ENCODE results near the gene GET4.
A peak's percentile ranks its signal among the peaks of the same experiment; 100 is the strongest.

Gene GET4

DNA sequence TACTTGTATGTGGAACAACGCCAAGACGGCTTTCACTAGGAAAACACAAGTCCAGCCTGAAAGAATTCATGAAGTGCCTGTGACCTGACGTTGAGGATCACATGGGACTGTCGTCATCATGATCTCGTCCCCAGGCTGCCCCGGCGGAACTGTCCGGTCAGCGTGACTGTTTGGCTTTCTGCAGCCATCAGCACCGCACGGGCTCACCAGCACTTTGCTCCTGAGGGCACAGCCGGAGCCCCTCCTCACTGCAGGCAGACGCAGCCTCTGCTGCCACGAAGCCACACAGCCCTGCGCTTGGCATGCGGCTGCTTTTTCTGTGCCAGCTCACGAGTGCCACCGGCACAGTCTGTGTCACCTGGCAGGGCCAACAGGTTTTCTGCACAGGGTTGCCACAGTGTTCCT is 9.4 kb upstream of the GET4 start:
- peak in 5 of 10 donors; percentile 46 to 86 (median 75) for DNase-seq
- intact Hi-C loops (cut with DNase I), result loop anchor here (10.0 kb wide), 1 partner anchor 552 kb away; no protein-coding TSS in a partner anchor

DNA sequence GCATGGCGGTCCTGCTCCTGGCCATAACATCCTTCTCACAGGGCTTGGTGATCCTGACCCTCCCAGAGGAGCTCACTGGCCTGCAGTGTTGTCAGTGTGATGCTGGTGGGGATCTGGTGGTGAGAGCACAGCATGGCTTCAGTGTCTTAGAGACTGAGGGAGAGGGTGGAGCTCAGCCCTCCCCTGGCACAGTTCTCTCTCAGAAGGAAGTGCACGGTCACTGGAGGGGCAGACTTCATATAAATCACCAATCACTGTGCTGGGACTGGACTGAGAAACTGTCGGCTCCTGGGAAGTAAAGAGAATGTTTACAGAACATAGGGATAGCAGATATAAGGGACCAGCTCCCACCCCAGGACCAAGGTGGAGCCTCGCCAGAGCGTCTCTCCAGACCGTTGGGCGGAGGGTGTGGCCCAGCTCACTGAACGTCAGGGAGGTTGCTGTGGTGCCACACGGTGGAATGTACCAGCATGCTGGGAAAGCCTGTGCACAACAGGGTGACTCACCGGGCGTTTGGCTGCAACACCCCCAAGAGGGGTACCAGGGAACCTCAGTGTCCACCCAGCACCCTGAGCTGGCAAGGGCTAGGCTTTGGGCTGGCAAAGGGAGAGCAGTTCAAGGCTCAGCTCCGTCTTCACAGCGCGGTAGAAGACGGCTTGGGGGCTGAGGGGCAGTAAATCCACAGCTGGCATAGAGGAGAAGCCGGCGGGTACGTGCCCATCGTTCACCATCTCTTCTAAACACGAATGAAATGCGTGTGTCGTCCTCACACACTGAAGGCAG is 8.8 kb upstream of the GET4 start:
- intact Hi-C loops (cut with DNase I), result loop anchor here (10.0 kb wide), 1 partner anchor 553 kb away; no protein-coding TSS in a partner anchor
- DNase-seq, result peak in 4 of 10 donors; percentile 67 to 92 (median 84)

GRCh38 chr7:868189-868486 is 8.2 kb upstream of the GET4 start:
- intact Hi-C loops (cut with DNase I), result loop anchor here (10.0 kb wide), 1 partner anchor 553 kb away; no protein-coding TSS in a partner anchor
- DNase-seq, result peak in 2 of 10 donors; percentile 82 to 91

DNA sequence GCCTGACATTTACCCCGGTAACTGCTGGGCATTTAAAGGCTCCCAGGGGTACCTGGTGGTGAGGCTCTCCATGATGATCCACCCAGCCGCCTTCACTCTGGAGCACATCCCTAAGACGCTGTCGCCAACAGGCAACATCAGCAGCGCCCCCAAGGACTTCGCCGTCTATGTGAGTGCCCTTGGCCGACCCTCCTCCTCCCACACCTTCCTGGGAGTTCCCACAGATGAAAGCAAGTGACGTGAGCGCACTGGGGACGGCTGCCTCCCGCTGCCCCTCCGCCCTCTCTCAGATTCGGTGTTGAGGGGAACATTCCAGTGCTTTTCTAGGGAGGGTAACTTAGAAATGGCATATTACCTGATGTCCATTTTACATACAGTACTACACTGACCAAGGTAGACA is 7.0 kb upstream of the GET4 start:
- DNase-seq, result peak in 1 of 10 donors; percentile 40
- intact Hi-C loops (cut with DNase I), result loop anchor here (10.0 kb wide), 1 partner anchor 555 kb away; no protein-coding TSS in a partner anchor

- intact Hi-C loops (cut with DNase I), result loop anchor here (2.0 kb wide), 1 partner anchor 55 kb away; no protein-coding TSS in a partner anchor
- DNase-seq, result peak in 1 of 10 donors; percentile 25
These were observed 4.3 kb upstream of the GET4 start for GRCh38 chr7:871900-872537.

- DNase-seq, result peak in 2 of 10 donors; percentile 40 to 61
- intact Hi-C loops (cut with DNase I), result loop anchor here (1.0 to 2.0 kb wide), 2 partner anchors 56 to 86 kb away; no protein-coding TSS in a partner anchor
These were observed 3.7 kb upstream of the GET4 start for GRCh38 chr7:872685-873084.

- intact Hi-C loops (cut with DNase I), result loop anchor here (1.0 to 2.0 kb wide), 2 partner anchors 57 to 87 kb away; no protein-coding TSS in a partner anchor
These were observed 2.9 kb upstream of the GET4 start for GRCh38 chr7:873367-874002.

DNA sequence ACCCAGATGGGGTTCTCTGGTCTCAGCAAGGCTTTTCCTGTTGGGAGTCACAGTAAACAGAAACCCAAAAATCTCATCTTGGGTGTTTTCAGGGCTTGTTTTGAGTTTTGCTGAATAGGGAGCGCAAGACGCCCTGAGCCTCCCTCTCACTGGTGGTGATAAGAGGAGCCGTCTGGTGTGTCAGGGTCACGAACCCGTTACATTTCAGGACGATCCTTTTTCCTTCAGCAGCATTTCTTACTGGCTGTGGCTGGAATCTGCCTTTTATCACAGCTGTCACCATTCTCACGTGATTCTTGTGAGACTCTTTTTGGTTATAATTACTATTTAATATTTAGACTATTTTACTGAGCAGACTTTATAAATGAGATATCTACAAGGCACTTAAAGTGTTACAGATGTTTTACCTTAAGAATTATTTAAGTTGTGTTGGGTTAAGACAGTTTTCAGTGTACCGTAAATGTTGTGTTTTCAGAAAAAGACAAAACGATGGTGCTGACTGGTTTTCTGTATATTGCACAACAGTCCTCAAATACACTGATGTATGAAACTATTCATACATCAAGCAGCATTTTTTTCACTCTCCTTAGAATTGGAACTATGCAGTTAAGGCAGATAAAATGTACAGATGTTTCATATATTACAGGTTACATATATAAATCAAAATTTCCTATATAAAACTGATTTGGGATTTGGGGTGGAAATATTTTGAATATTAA is 2.2 kb upstream of the GET4 start:
- intact Hi-C loops (cut with DNase I), result no loop called here

More at GRCh38 chr7:873367-874002, 2.9 kb upstream of the GET4 start:
- DNase-seq, result peak; percentile 61 to 97 (median 78)

DNA sequence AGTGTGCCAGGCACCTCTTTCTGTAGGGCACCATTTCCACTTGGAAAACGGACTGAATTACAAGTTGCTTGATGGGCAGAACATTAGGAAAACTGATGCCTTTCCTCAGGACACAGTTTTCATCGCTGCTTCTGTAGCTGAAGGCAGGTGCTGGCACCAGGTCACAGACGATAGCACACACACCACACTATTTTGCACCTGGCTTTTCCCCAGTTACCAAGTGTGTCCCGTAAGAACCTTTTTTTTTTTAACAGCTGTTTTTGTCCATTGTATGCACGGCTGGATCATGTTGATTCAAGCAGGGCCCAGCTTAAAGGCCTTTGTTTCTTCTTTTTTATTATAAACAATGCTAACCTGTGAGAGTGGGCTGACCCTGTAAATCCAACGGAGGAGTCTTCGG is 1.3 kb upstream of the GET4 start:
- intact Hi-C loops (cut with DNase I), result no loop called here
- DNase-seq, result peak in 1 of 10 donors; percentile 13

More for the DNA sequence above, 2.2 kb upstream of the GET4 start:
- peak in 1 of 10 donors; percentile 10 for DNase-seq

GRCh38 chr7:875476-876076 is 778 bp upstream of the GET4 start:
- intact Hi-C loops (cut with DNase I), result no loop called here
- DNase-seq, result peak in 2 of 10 donors; percentile 75 to 86

- intact Hi-C loops (cut with DNase I), result no loop called here
- no peak for DNase-seq
These were observed 588 bp downstream of the GET4 start for GRCh38 chr7:876972-877311.

DNA sequence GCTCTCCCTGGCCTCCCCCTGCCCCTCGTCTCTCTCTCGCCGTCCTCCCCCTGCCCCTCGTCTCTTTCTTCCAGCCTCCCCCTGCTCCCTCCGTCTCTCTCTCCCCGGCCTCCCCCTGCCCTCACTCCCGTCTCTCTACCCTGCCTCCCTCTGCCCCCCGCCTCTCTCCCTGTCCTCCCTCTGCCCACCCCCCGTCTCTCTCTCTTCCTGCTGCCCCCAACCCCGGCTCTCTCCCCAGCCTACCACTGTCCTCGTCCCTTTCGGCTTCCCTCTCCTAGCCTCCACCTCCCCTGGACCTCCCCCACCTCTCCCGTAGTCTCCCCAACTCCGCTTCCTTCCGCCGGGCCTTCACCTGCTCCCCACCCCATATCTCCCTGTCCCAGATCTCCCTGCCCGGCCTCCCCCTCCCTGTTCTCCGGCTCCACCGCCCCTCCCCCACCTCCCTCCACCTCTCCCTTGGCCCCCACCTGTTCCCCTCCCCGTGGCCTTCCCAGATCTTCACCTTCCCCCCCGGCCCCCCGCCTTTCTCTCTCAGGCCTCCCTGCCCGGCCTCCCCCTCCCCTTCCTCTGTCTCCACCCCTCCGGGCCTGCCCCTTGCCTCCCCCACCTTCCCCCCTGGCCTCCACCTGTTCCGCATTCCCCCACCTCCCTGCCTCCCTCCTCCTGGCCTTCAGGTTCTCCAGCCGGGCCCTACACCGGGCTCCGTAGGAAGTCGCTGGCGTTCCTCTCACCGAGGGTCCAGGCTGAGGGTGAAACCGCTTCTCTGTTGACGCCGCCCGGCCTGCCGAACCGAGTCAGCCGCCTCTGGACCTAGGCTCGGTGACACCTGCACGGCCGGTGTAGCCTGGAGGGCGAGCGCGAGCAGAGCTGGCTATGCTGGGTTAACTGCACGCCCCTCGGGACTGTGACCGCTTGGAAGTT is 1.2 kb downstream of the GET4 start:
- DNase-seq, result peak in 1 of 10 donors; percentile 81
- intact Hi-C loops (cut with DNase I), result no loop called here

GRCh38 chr7:879093-879492 is 2.7 kb downstream of the GET4 start:
- intact Hi-C loops (cut with DNase I), result no loop called here
- peak in 1 of 10 donors; percentile 86 for DNase-seq

- intact Hi-C loops (cut with DNase I), result no loop called here
- peak in 1 of 10 donors; percentile 4 for DNase-seq
These were observed 3.4 kb downstream of the GET4 start for GRCh38 chr7:879706-880105.

GRCh38 chr7:880450-880849 is 4.1 kb downstream of the GET4 start:
- intact Hi-C loops (cut with DNase I), result no loop called here
- DNase-seq, result no peak

DNA sequence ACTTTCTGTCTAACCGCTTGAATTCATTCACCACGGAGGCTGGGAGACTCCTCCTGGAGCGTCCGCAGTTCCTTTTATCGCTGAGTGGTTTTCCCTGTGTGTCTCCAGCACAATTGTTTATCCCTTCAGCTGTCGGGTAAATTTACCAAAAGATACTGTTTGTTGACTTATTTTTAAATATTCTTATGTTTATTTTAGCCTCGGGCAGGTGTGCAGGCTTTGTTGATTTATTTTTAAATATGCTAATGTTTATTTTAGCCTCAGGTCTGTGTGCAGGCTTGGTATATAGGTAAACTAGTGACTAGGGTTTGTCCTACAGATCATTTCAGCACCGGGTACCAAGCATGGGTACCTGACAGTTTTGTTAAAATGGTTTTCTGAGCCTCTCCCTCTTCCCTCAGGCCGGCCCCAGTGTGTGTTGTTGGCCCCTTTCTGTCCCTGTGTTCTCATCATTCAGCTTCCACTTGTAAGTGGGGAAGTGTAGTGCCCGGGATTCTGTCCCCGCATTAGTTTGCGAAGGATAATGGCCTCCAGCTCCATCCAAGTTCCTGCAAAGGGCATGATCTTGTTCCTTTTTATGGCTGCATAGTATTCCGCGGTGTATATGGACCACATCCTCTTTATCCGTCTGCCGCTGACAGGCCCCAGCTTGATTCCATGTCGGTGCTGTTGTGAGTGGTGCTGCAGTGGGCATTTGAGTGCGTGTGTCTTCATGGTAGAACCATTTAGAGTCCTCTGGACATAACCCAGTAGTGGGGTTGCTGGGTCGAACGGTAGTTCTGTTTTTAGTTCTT is 5.3 kb downstream of the GET4 start:
- DNase-seq, result peak in 2 of 10 donors; percentile 22 to 25
- intact Hi-C loops (cut with DNase I), result no loop called here

DNA sequence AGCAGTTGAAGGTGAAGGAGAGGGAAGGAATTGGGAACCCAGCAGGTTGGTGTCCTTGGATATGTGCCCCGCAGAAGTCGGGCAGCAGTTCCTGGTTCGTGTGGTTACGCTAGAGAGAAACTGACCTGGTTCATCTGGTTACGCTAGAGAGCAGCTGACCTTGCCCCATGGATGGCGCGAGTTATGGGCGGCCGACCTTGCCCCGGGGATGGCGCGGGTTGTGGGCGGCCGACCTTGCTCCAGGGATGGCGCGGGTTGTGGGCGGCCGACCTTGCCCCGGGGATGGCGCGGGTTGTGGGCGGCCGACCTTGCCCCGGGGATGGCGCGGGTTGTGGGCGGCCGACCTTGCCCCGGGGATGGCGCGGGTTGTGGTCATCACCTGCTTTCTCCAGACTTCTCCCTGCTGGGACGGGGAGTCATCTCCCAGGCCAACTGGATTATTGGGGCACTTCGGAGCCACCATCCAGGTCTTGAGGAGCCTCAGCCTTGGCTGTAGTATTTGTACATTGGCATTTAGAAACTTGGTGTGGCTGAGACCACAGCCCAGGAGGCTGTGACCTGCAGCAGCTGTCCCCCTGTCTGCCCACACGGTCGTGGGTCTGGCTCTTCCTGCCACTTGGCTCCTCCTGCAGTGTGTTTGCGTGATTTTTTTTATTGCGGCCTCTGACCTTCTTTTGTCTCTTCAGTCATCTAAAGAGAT is 6.1 kb downstream of the GET4 start:
- intact Hi-C loops (cut with DNase I), result no loop called here
- DNase-seq, result peak in 3 of 10 donors; percentile 9 to 69 (median 36)
